Neural progenitor cell (in vitro differentiated cells): Measurements from ENCODE around the gene ECT2.

Experiments
- EZH2 ChIP-seq: fragments of 200-600 bp; sonication (generic); IDR thresholded peaks from 2 replicates; pipeline ENCODE4 v1.6.1; 2017; ENCODE audit warnings: antibody characterized with exemption, mild to moderate bottlenecking, moderate library complexity
- TF ChIP-seq, protein P1 (sequence below): fragments of 200-600 bp; sonication (generic); IDR thresholded peaks from 2 replicates; pipeline ENCODE4 v1.5.1; 2017; ENCODE audit warnings: antibody characterized with exemption, mild to moderate bottlenecking

- TF ChIP-seq, protein P1, sequence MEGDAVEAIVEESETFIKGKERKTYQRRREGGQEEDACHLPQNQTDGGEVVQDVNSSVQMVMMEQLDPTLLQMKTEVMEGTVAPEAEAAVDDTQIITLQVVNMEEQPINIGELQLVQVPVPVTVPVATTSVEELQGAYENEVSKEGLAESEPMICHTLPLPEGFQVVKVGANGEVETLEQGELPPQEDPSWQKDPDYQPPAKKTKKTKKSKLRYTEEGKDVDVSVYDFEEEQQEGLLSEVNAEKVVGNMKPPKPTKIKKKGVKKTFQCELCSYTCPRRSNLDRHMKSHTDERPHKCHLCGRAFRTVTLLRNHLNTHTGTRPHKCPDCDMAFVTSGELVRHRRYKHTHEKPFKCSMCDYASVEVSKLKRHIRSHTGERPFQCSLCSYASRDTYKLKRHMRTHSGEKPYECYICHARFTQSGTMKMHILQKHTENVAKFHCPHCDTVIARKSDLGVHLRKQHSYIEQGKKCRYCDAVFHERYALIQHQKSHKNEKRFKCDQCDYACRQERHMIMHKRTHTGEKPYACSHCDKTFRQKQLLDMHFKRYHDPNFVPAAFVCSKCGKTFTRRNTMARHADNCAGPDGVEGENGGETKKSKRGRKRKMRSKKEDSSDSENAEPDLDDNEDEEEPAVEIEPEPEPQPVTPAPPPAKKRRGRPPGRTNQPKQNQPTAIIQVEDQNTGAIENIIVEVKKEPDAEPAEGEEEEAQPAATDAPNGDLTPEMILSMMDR, result no peak
- no peak for TF ChIP-seq EZH2
These were observed 95.6 kb downstream of the ECT2 start for GRCh38 chr3:172846103-172846561.
